ENCODE measurements around the gene FRMD3.

Gene FRMD3

GRCh38 chr9:83271665-83272071 lies 266.5 kb downstream of the FRMD3 start:
- no peak for DNase-seq

DNA sequence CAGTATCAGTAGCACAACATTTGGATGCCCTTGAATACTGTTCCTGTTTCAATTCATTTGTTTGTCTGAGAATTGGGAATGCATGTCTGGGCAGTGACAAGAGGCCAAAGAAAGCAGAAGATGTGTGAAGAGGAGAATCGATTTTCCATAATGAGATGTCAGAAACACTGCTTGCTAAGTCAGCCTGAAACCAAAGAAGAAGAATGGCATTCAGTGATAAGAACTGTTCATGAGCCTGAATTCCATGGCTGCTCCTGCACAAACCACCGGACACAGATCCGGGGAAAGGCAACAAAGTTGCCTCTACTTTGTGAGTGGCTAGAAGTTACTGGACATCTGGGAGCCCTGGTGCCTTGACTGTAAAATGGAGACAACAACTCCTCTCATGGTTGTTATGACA lies 268.1 kb downstream of the FRMD3 start:
- no peak for DNase-seq

GRCh38 chr9:83267741-83268140 lies 270.5 kb downstream of the FRMD3 start:
- no peak for DNase-seq

DNA sequence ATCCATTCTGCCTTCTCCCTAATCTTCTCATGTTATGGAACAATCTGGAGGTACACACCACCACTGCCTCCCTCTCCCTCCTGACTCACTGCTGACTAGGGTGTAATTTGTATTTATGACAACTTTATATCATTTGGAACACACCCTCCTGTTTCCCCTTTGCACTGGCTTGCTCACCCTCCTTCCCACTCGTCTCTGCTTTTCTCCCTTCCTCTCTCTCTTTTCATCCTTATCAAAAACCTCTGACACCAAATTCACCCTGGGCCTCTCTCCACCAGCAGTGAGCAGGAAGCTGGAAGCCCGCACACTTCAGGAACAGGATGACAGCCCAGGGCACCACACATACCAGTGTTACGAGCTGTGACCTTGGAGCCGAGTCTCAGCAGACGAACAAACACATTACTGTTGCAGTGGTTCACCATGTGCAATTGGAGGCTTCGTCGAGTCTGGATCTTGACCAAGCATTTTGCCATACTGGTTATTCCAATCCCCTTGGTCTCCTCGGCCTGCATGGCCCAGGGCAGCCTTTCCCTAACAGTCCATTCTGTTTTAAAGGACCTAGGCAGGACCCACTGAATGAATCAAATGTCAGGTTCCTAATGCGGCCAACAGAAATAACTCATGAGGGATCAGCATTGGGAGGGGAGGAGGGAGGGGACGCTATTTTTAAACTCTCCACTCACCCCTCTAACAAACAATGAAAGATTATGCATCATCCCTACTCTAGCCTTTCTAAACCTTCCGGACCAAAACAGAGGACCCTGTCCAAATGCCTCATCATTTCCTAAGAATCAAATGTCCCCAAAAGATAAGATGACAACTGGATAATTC lies 271.3 kb downstream of the FRMD3 start:
- no peak for DNase-seq

GRCh38 chr9:83266331-83266665 lies 271.9 kb downstream of the FRMD3 start:
- no peak for DNase-seq

DNA sequence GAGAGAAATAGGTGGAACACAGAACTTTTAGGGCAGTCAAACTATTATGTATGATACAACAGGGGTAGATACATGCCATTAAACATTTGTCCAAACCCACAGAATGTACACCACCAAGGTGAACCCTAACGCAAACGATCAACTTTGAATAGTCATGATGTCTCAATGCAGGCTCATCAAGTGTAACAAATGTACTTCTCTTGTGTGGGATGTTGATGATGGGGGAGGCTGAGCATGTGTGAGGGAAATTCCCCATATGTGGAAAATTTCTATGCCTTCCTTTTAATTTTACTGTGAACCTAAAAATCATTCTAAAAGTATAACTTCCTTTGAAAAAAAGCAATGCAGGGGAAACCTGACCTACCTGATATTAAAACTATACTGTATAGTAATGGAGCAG lies 273.9 kb downstream of the FRMD3 start:
- no peak for DNase-seq

GRCh38 chr9:83259558-83259957 lies 278.6 kb downstream of the FRMD3 start:
- DNase-seq, result no peak

GRCh38 chr9:83257937-83258891 lies 280.0 kb downstream of the FRMD3 start:
- DNase-seq, result no peak

DNA sequence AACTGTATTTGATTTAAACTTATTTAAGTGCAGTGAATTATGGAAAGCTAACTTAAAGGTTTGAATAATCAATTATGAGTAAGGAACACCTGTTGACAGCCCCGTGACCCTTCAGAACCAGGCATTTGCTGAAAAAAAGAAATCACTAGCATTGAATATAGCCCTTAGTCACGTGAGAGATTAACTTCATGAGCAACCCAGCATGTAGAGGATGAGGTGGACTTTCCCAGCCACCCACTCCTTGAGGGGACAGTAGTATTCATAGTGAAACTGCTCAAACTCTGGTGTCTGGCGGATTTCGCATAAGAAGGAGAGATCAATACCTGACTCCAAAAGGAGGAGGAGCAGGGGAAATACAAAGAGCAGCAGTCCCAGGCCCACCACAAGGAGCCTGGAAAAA lies 290.5 kb downstream of the FRMD3 start:
- no peak for DNase-seq

DNA sequence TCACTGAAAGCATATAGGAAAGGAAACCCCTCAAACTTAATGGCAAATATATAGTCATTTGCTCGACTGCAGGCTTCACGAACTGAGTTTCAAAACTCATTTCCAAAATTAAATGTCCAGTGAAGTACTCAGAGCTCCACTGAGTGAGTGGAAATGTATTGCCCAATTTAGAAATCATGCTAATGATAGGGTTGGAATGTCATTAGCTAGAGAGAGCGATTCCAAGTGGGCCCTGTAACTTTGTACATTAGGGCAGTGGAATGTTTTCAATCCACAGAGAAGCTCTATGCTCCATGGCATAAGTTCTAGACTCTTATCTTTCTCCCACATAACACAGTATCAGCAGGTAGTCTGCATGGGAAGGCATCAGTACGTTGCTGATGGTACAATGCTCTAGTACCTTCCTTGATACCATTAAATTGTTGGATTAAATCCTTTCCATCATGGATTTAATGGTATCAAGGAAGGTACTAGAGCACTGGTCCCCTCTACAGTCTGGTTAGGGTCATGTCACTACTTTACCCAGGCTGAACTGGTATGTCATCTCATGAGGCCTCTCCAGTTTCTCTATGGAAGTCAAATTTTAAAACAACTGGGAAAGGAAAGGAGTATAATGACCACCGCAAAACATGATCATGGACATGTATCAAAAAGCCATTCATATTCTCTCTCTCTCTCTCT lies 292.1 kb downstream of the FRMD3 start:
- no peak for DNase-seq

DNA sequence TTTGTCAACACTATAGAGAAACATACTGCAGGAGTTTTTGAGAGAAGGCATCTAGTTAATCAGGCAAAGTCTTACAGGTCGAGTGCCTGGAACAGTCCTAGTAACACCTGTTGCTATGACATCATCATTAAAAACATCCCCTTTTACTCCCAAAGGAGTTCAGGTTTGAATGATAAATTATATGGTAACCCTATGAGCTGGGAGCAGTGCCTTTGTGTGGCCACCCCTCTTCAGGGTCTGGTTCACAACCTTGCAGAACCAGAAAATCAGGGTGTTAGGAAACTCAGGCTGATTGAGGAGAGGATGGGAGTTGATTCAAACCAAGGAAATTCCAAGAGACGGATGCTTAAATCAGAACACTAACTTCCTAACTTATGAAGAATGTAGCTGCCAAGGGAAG lies 296.1 kb downstream of the FRMD3 start:
- no peak for DNase-seq

- no peak for DNase-seq
These were observed 297.5 kb downstream of the FRMD3 start for GRCh38 chr9:83240671-83241070.

DNA sequence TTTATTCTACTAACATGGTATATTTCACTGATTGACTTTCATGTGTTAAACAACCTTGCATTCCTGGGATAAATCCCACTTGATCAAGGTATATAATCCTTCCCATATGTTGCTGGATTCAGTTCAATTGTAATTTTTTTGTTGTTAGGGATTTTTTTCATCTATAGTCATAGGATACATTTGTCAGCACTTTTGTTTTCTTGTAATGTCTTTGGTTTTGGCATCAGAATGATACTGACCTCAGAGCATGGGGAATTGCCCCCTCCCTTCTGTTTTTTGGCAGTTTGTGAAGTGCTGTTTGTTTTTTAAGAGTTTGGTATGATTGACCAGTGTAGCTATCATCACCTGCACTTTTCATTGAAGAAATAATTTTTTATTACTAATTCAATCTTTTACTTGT lies 298.5 kb downstream of the FRMD3 start:
- DNase-seq, result no peak

GRCh38 chr9:83238871-83239640 lies 299.1 kb downstream of the FRMD3 start:
- no peak for DNase-seq

GRCh38 chr9:83236029-83236696 lies 302.0 kb downstream of the FRMD3 start:
- no peak for DNase-seq

- no peak for DNase-seq
These were observed 302.7 kb downstream of the FRMD3 start for GRCh38 chr9:83235526-83235925.

DNA sequence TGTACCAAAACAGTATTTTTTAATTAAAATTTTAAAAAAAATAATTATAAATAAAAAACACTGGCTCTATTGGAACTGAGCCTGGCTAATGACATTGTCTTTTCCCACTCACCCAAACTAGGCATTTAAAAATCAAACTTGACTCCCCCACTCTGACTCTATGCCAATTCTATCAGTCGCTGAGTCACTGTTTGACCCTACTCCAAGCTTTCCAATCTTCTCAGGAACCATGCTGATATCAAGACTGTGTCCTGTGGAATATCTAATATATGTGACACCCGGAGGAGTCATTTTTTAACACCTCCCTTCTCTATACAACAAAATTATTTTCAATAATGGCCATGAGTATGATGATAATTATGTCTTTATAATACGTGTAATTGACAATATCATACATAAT lies 303.7 kb downstream of the FRMD3 start:
- DNase-seq, result no peak

- no peak for DNase-seq
These were observed 304.6 kb downstream of the FRMD3 start for GRCh38 chr9:83233647-83234046.

GRCh38 chr9:83231039-83231438 lies 307.2 kb downstream of the FRMD3 start:
- no peak for DNase-seq

DNA sequence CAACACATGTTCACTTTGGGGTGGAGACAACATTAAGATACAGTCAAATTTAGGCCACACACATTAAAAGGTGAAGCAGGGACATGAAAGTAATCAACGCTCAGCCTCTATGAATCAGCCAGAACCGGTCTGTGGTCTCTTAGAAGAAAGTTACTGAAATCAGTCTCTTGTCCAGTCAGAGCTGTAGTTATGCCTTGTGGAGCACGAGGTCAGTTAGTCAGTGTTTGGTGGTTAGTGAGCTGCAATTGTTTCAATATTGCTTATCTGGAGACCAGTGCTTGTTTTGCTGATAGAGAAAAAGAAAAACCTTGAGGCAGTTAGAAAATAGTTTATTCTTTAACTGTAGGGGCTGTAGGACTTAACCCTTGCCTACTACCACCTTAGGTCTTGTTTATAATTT lies 317.5 kb downstream of the FRMD3 start:
- no peak for DNase-seq

DNA sequence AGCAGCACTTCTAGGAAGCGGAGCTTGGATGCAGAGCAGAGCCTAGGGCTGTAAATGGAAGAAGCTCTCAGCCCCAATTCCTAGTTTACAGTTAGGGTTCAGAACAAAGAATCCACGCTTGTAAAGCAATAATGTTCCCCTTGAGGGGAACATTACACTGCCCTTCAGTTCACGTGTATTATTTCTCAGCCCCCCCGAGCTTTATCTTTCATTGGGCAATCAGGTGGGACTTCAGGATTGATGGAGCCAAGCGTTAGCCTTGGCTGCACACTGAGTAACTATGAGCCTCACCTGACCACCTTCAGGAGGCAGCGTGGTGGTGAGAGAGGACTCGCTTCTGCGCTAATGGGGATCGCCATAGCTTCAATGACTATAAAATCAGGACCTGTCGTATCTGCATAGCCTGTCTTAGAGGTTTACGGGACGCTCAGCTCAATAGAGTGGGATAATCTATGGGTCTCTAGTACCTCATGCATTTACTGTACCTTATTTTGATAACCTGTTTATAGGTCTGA lies 318.2 kb downstream of the FRMD3 start:
- DNase-seq, result no peak

All from CD4-positive, alpha-beta T cell treated with Interleukin-6 for 4 hours (primary cell).